ENCODE results near the gene LRRC28.
A peak's percentile ranks its signal among the peaks of the same experiment; 100 is the strongest.

LRRC28 gene

GRCh38 chr15:99424131-99424571 is 172.9 kb downstream of the LRRC28 start:
- DNase-seq, result no peak

GRCh38 chr15:99424978-99425656 is 173.8 kb downstream of the LRRC28 start:
- no peak for DNase-seq

- DNase-seq, result no peak
Measured at GRCh38 chr15:99425657-99426301, 174.5 kb downstream of the LRRC28 start.

GRCh38 chr15:99426431-99427105 is 175.3 kb downstream of the LRRC28 start:
- DNase-seq, result no peak

GRCh38 chr15:99427210-99427609 is 175.9 kb downstream of the LRRC28 start:
- no peak for DNase-seq

- DNase-seq, result no peak
Measured at GRCh38 chr15:99427668-99428361, 176.5 kb downstream of the LRRC28 start.

GRCh38 chr15:99429681-99430081 is 178.4 kb downstream of the LRRC28 start:
- no peak for DNase-seq

GRCh38 chr15:99430881-99431401 is 179.7 kb downstream of the LRRC28 start:
- DNase-seq, result no peak

- no peak for DNase-seq
Measured at GRCh38 chr15:99431661-99432091, 180.4 kb downstream of the LRRC28 start.

GRCh38 chr15:99432271-99433025 is 181.2 kb downstream of the LRRC28 start:
- DNase-seq, result no peak

- no peak for DNase-seq
Measured at GRCh38 chr15:99433026-99433756, 181.9 kb downstream of the LRRC28 start.

- DNase-seq, result no peak
Measured at GRCh38 chr15:99433757-99434450, 182.6 kb downstream of the LRRC28 start.

GRCh38 chr15:99434506-99435112 is 183.3 kb downstream of the LRRC28 start:
- DNase-seq, result no peak

GRCh38 chr15:99435113-99435695 is 183.9 kb downstream of the LRRC28 start:
- peak; percentile 43 for DNase-seq

- DNase-seq, result no peak
Measured at GRCh38 chr15:99435877-99436541, 184.7 kb downstream of the LRRC28 start.

- no peak for DNase-seq
Measured at GRCh38 chr15:99436542-99437314, 185.4 kb downstream of the LRRC28 start.

- no peak for DNase-seq
Measured at GRCh38 chr15:99437315-99438223, 186.3 kb downstream of the LRRC28 start.

- no peak for DNase-seq
Measured at GRCh38 chr15:99438224-99438585, 186.9 kb downstream of the LRRC28 start.

All from NCI-H2171 (cell line).